Liver (tissue), 9 donors: ENCODE measurements around the gene DDX24. TPM values are rescaled to one million over a fixed set of nuclear protein-coding genes. Genes with fewer than 3 reads are reported as not detected.

Experiments
- DNase-seq: peaks from one replicate; pipeline ENCODE4 v3.0.0-alpha.2; 2017; ENCODE audit warnings: low spot score
- H3K27ac ChIP-seq, 2 donors: one replicate each; pipeline ENCODE4 v1.7.0; 2013; ENCODE audit warnings: inconsistent platforms in 2 of 2, low read length in 2 of 2, control low read depth in 1 of 2, low read depth in 1 of 2, mild to moderate bottlenecking in 1 of 2
- H3K27me3 ChIP-seq, 4 donors: one replicate each; pipeline versions ENCODE4 v1.6.1 to v1.7.0; 2013; ENCODE audit warnings: low read length in 3 of 4, inconsistent platforms in 1 of 4, mild to moderate bottlenecking in 1 of 4, moderate library complexity in 1 of 4; ENCODE audit not compliant: control insufficient read depth in 4 of 4, insufficient read depth in 4 of 4
- H3K36me3 ChIP-seq, 4 donors: one replicate each; pipeline versions ENCODE4 v1.6.1 to v1.7.0; 2013; ENCODE audit warnings: low read length in 3 of 4, mild to moderate bottlenecking in 3 of 4, low read depth in 1 of 4, moderate library complexity in 1 of 4; ENCODE audit not compliant: control insufficient read depth in 4 of 4, insufficient read depth in 3 of 4
- H3K4me1 ChIP-seq, 4 donors: one replicate each; pipeline versions ENCODE4 v1.6.1 to v1.7.0; 2013; ENCODE audit warnings: low read length in 3 of 4, mild to moderate bottlenecking in 3 of 4, moderate library complexity in 1 of 4; ENCODE audit not compliant: control insufficient read depth in 4 of 4, insufficient read depth in 4 of 4
- H3K4me3 ChIP-seq, 3 donors: one replicate each; pipeline versions ENCODE4 v1.6.1 to v1.7.0; 2013; ENCODE audit warnings: low read length in 3 of 3, control low read depth in 1 of 3, low read depth in 1 of 3, mild to moderate bottlenecking in 1 of 3
- H3K9ac ChIP-seq, 2 donors: one replicate each; pipeline ENCODE4 v1.7.0; 2013; ENCODE audit warnings: low read length in 2 of 2, mild to moderate bottlenecking in 2 of 2, moderate library complexity in 2 of 2, control low read depth in 1 of 2, low read depth in 1 of 2
- H3K9me3 ChIP-seq, 4 donors: one replicate each; pipeline versions ENCODE4 v1.6.1 to v1.7.0; 2013; ENCODE audit warnings: low read length in 3 of 4; ENCODE audit not compliant: control insufficient read depth in 4 of 4
- ATF3 ChIP-seq: IDR thresholded peaks from 2 replicates; pipeline ENCODE4 v1.6.1; 2016; ENCODE audit warnings: antibody characterized with exemption
- CTCF ChIP-seq: fragments of 150-350 bp; IDR thresholded peaks from 2 replicates; pipeline ENCODE4 v1.5.1; 2017; ENCODE audit warnings: improper control_type of control experiment, low read depth, low read length; ENCODE audit not compliant: missing input control
- EGR1 ChIP-seq, 2 donors: IDR thresholded peaks; 2 replicates each; pipeline ENCODE4 v1.6.1; 2016 to 2018; ENCODE audit warnings: antibody characterized with exemption in 2 of 2, low read depth in 2 of 2
- FOXA1 ChIP-seq: IDR thresholded peaks from 2 replicates; pipeline ENCODE4 v1.6.1; 2016; ENCODE audit warnings: antibody characterized with exemption
- FOXA2 ChIP-seq: IDR thresholded peaks from 2 replicates; pipeline ENCODE4 v1.6.1; 2016; ENCODE audit warnings: antibody characterized with exemption
- GABPA ChIP-seq, 2 donors: IDR thresholded peaks in 1 of 2; conservative IDR thresholded peaks in 1 of 2; 2 replicates each; pipeline ENCODE4 v1.6.1; 2016; ENCODE audit warnings: antibody characterized with exemption in 2 of 2, mild to moderate bottlenecking in 1 of 2, moderate library complexity in 1 of 2
- HNF4G ChIP-seq: IDR thresholded peaks from 2 replicates; pipeline ENCODE4 v1.6.1; 2016; ENCODE audit warnings: antibody characterized with exemption
- NR2F2 ChIP-seq: IDR thresholded peaks from 2 replicates; pipeline ENCODE4 v1.6.1; 2016; ENCODE audit warnings: antibody characterized with exemption
- RAD21 ChIP-seq, 2 donors: IDR thresholded peaks; 2 replicates each; pipeline ENCODE4 v1.6.1; 2016; ENCODE audit warnings: antibody characterized with exemption in 2 of 2, mild to moderate bottlenecking in 2 of 2
- REST ChIP-seq: IDR thresholded peaks from 2 replicates; pipeline ENCODE4 v1.6.1; 2016; ENCODE audit warnings: antibody characterized with exemption, mild to moderate bottlenecking
- RXRA ChIP-seq, 2 donors: IDR thresholded peaks; 2 replicates each; pipeline ENCODE4 v1.6.1; 2017 to 2018; ENCODE audit warnings: antibody characterized with exemption in 2 of 2, mild to moderate bottlenecking in 1 of 2
- TAF1 ChIP-seq: conservative IDR thresholded peaks from 2 replicates; pipeline ENCODE4 v1.6.1; 2016; ENCODE audit warnings: antibody characterized with exemption, mild to moderate bottlenecking
- WGBS: extraction: QIAGEN DNeasy Blood & Tissue Kit; methylation state at CpG from one replicate; pipeline ENCODE4 v1.1.7; 2013; 5-methylcytosine and 5-hydroxymethylcytosine counted together
- polyA plus RNA-seq, 2 donors: library from polyadenylated mRNA; stranded (reverse) in 1 of 2; unstranded in 1 of 2; fragments of 200-250 nt in 1 of 2; fragments of >200 nt in 1 of 2; fragmentation: Nextera tagmentation in 1 of 2; extraction: Ambion mirVana in 1 of 2; gene quantifications; one replicate each; pipeline versions ENCODE4 v1.2.1 to v1.2.3, GENCODE V29; 2013 to 2015
- total RNA-seq, 2 donors: library from RNA; depleted of rRNA; stranded (reverse); fragments of >200 nt; gene quantifications; one replicate each; pipeline ENCODE4 v1.2.3, GENCODE V29; 2014
- donor health status: healthy.
- donor health status: healthy.
- donor health status: healthy.
- donor health status: healthy.
- donor health status: healthy.

Gene DDX24
- total and polyA plus RNA-seq, 4 donors: 33.8 to 59.7 (median 47.8) TPM

GRCh38 chr14:94062344-94062940 lies 18.6 kb downstream of the DDX24 start:
- Histone ChIP-seq H3K27me3 (no peaks in the 10 kb centered on the region), H3K9ac (no peak overlapping the region), H3K9me3 (no peaks in the 10 kb centered on the region), H3K4me1 (peaks cover 21 to 42% (median 33%) of the 10 kb centered on the region in 4 donors), H3K4me3 (no peak overlapping the region), H3K36me3 (peaks cover 4 to 31% (median 24%) of the 10 kb centered on the region in 4 donors), H3K27ac (no peak overlapping the region)
- DNase-seq: no peak
- 82% methylated on average over 9 of the region's 9 CpGs for WGBS
- TF ChIP-seq TAF1 (no peak), HNF4G (no peak), CTCF (no peak), NR2F2 (no peak), ATF3 (no peak), REST (no peak), GABPA (IDR thresholded peaks at IDR 0.05 in 1 of 2, conservative IDR thresholded peaks at IDR 0.05 in 1 of 2) (no peak)

GRCh38 chr14:94059998-94060397 lies 21.0 kb downstream of the DDX24 start:
- Histone ChIP-seq H3K27me3 (no peaks in the 10 kb centered on the region), H3K9ac (no peak overlapping the region), H3K9me3 (no peaks in the 10 kb centered on the region), H3K36me3 (peaks cover 4 to 40% (median 28%) of the 10 kb centered on the region in 4 donors), H3K27ac (peak overlapping the region; percentile 61 to 68), H3K4me3 (no peak overlapping the region), H3K4me1 (peaks cover 18 to 42% (median 36%) of the 10 kb centered on the region in 4 donors)
- DNase-seq: no peak
- no peak for TF ChIP-seq FOXA2
- TF ChIP-seq GABPA (IDR thresholded peaks at IDR 0.05 in 1 of 2, conservative IDR thresholded peaks at IDR 0.05 in 1 of 2): no peak
- peak in 1 of 2 donors; percentile 16 for TF ChIP-seq RXRA (IDR thresholded peaks at IDR 0.05)
- TF ChIP-seq EGR1 (IDR thresholded peaks at IDR 0.05; ENCODE audit: low read depth in 2 of 2): no peak
- TF ChIP-seq NR2F2: no peak
- TF ChIP-seq ATF3: no peak
- no peak for TF ChIP-seq FOXA1
- TF ChIP-seq RAD21 (IDR thresholded peaks at IDR 0.05): no peak
- WGBS: 56% methylated on average over 5 of the region's 5 CpGs
